ENCODE measurements around the gene LRRK2. TPM values are rescaled to one million over a fixed set of nuclear protein-coding genes. Genes with fewer than 3 reads are reported as not detected.

LRRK2 gene
- total and polyA plus RNA-seq, 7 donors: 0.74 to 8.4 (median 4.7) TPM

- TF ChIP-seq CTCF (IDR thresholded peaks at IDR 0.05): no peak
- Histone ChIP-seq H3K27ac (no peak overlapping the region), H3K4me1 (no peaks in the 10 kb centered on the region), H3K9me3 (no peaks in the 10 kb centered on the region), H3K36me3 (ENCODE audit: insufficient read depth in 1 of 2, low read depth in 1 of 2) (no peaks in the 10 kb centered on the region), H3K4me3 (no peak overlapping the region), H3K27me3 (ENCODE audit: insufficient read depth in 3 of 3, low read length in 2 of 3) (no peaks in the 10 kb centered on the region)
- no peak for ATAC-seq
- intact Hi-C loops (cut with DNase I): no loop called here
- 76 to 92% (median 90%) methylated on average over 4 of the region's 4 CpGs for WGBS, 3 donors
- DNase-seq: no peak
Measured at GRCh38 chr12:40198601-40199000, 26.2 kb upstream of the LRRK2 start.

- H3K4me3 ChIP-seq: no peak overlapping the region
- H3K4me1 ChIP-seq: no peaks in the 10 kb centered on the region
- no peak for TF ChIP-seq CTCF (IDR thresholded peaks at IDR 0.05)
- no peak for ATAC-seq
- WGBS, 3 donors: 42 to 48% (median 43%) methylated on average over 1 of the region's 1 CpG
- no peaks in the 10 kb centered on the region for H3K9me3 ChIP-seq
- H3K36me3 ChIP-seq (ENCODE audit: insufficient read depth in 1 of 2, low read depth in 1 of 2): no peaks in the 10 kb centered on the region
- H3K27ac ChIP-seq: no peak overlapping the region
- no peak for DNase-seq
- intact Hi-C loops (cut with DNase I): no loop called here
- H3K27me3 ChIP-seq (ENCODE audit: insufficient read depth in 3 of 3, low read length in 2 of 3): no peaks in the 10 kb centered on the region
Measured at GRCh38 chr12:40202095-40203059, 22.4 kb upstream of the LRRK2 start.

- no peak overlapping the region for H3K27ac ChIP-seq
- no peak for ATAC-seq
- 63 to 69% (median 64%) methylated on average over 5 of the region's 5 CpGs for WGBS, 3 donors
- no peak for DNase-seq
- no peak for TF ChIP-seq CTCF (IDR thresholded peaks at IDR 0.05)
- no peaks in the 10 kb centered on the region for H3K27me3 ChIP-seq (ENCODE audit: insufficient read depth in 3 of 3, low read length in 2 of 3)
- no peaks in the 10 kb centered on the region for H3K9me3 ChIP-seq
- no peak overlapping the region for H3K4me3 ChIP-seq
- no peaks in the 10 kb centered on the region for H3K4me1 ChIP-seq
- intact Hi-C loops (cut with DNase I): no loop called here
- no peaks in the 10 kb centered on the region for H3K36me3 ChIP-seq (ENCODE audit: insufficient read depth in 1 of 2, low read depth in 1 of 2)
Measured at GRCh38 chr12:40203060-40203430, 21.8 kb upstream of the LRRK2 start.

- DNase-seq (no peak), ATAC-seq (no peak)
- Histone ChIP-seq H3K36me3 (ENCODE audit: insufficient read depth in 1 of 2, low read depth in 1 of 2) (no peaks in the 10 kb centered on the region), H3K4me1 (no peaks in the 10 kb centered on the region), H3K9me3 (no peaks in the 10 kb centered on the region), H3K4me3 (no peak overlapping the region), H3K27ac (no peak overlapping the region), H3K27me3 (ENCODE audit: insufficient read depth in 3 of 3, low read length in 2 of 3) (no peaks in the 10 kb centered on the region)
- WGBS, 3 donors: 90 to 97% (median 92%) methylated on average over 3 of the region's 3 CpGs
- intact Hi-C loops (cut with DNase I): no loop called here
- TF ChIP-seq CTCF (IDR thresholded peaks at IDR 0.05): no peak
Measured at GRCh38 chr12:40204337-40204736, 20.5 kb upstream of the LRRK2 start.

Measured in psoas muscle (tissue), 8 donors.